Osteoblast (primary cell): ENCODE data around the gene BHLHA15. TPM values are rescaled to one million over a fixed set of nuclear protein-coding genes. Genes with fewer than 3 reads are reported as not detected.

ENCODE experiments used
- DNase-seq: peaks from one replicate; pipeline ENCODE4 v3.0.0; 2011; ENCODE audit warnings: low spot score, mixed read lengths; ENCODE audit not compliant: insufficient read length; ENCODE audit errors: missing footprints
- H2AFZ ChIP-seq: 2 replicates; pipeline ENCODE4 v1.6.0; 2011; ENCODE audit warnings: mild to moderate bottlenecking, low read length
- H3K27ac ChIP-seq: 2 replicates; pipeline ENCODE4 v1.5.1; 2011; ENCODE audit warnings: mild to moderate bottlenecking, low read depth, low read length, moderate library complexity
- H3K27me3 ChIP-seq: 2 replicates; pipeline ENCODE4 v1.6.0; 2012; ENCODE audit warnings: mild to moderate bottlenecking, control low read depth, inconsistent platforms, low read length, moderate library complexity; ENCODE audit not compliant: insufficient read depth
- H3K36me3 ChIP-seq: 2 replicates; pipeline ENCODE4 v1.5.1; 2011; ENCODE audit warnings: mild to moderate bottlenecking, low read length, control low read depth, moderate library complexity; ENCODE audit not compliant: insufficient read depth
- H3K4me1 ChIP-seq: 2 replicates; pipeline ENCODE4 v1.5.1; 2011; ENCODE audit warnings: mild to moderate bottlenecking, low read length, control low read depth, moderate library complexity; ENCODE audit not compliant: insufficient read depth
- H3K4me2 ChIP-seq: 2 replicates; pipeline ENCODE4 v1.6.0; 2011; ENCODE audit warnings: mild to moderate bottlenecking, low read length; ENCODE audit not compliant: insufficient read depth
- H3K4me3 ChIP-seq: fragments of 200-600 bp; sonication (generic); 3 replicates; pipeline ENCODE4 v1.5.1; 2012; ENCODE audit warnings: mild to moderate bottlenecking, low read length, inconsistent platforms; ENCODE audit not compliant: insufficient read depth
- H3K79me2 ChIP-seq: 2 replicates; pipeline ENCODE4 v1.6.0; 2012; ENCODE audit warnings: mild to moderate bottlenecking, low read length, control low read depth, inconsistent platforms; ENCODE audit not compliant: insufficient read depth
- H3K9me3 ChIP-seq: 2 replicates; pipeline ENCODE4 v1.5.1; 2011; ENCODE audit warnings: low read depth, low read length, control low read depth
- H4K20me1 ChIP-seq: 2 replicates; pipeline ENCODE4 v1.6.0; 2012; ENCODE audit warnings: mild to moderate bottlenecking, low read length, control low read depth; ENCODE audit not compliant: insufficient read depth
- CTCF ChIP-seq: IDR thresholded peaks from 2 replicates; pipeline ENCODE4 v1.5.1; 2011; ENCODE audit warnings: mild to moderate bottlenecking, low read depth, low read length, moderate library complexity; ENCODE audit errors: extremely low read depth
- total RNA-seq: library from RNA; depleted of rRNA; stranded (reverse); fragments of >200 nt; gene quantifications from 2 replicates; pipeline ENCODE4 v1.2.3, GENCODE V29; 2012

The BHLHA15 gene
- total RNA-seq, 1 donor = not detected

GRCh38 chr7:98193474-98194180 is 17.6 kb upstream of the BHLHA15 start:
- H4K20me1 ChIP-seq = no peaks in the 10 kb centered on the region
- H3K4me3 ChIP-seq = no peak overlapping the region
- no peaks in the 10 kb centered on the region for H3K9me3 ChIP-seq
- no peak overlapping the region for H3K4me2 ChIP-seq
- peaks cover 17% of the 10 kb centered on the region for H3K79me2 ChIP-seq
- H3K27ac ChIP-seq = no peak overlapping the region
- H2AFZ ChIP-seq = no peak overlapping the region
- H3K36me3 ChIP-seq = peaks cover 10% of the 10 kb centered on the region
- no peaks in the 10 kb centered on the region for H3K27me3 ChIP-seq
- H3K4me1 ChIP-seq = peaks cover 13% of the 10 kb centered on the region
- TF ChIP-seq CTCF = no peak
- peak; percentile 52 for DNase-seq

DNA sequence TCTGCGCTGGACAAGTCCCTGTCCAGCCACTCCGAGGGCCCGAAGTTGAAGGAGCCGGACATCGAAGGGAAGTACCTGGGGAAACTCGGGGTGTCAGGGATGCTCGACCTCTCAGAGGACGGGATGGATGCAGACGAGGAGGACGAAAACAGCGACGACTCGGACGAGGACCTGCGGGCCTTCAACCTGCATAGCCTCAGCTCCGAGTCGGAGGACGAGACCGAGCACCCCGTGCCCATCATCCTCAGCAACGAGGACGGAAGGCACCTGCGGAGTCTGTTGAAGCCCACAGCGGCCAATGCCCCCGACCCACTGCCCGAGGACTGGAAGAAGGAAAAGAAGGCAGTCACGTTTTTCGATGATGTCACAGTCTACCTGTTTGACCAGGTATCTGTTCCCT is 17.1 kb upstream of the BHLHA15 start:
- Histone ChIP-seq H4K20me1 (no peaks in the 10 kb centered on the region), H3K27me3 (no peaks in the 10 kb centered on the region), H3K36me3 (peaks cover 10% of the 10 kb centered on the region), H3K4me2 (no peak overlapping the region), H2AFZ (no peak overlapping the region), H3K9me3 (no peaks in the 10 kb centered on the region), H3K4me3 (no peak overlapping the region), H3K4me1 (peaks cover 13% of the 10 kb centered on the region), H3K27ac (no peak overlapping the region), H3K79me2 (peaks cover 17% of the 10 kb centered on the region)
- no peak for DNase-seq
- TF ChIP-seq CTCF = no peak

GRCh38 chr7:98194672-98195457 is 16.4 kb upstream of the BHLHA15 start:
- peak; percentile 87 for DNase-seq
- H3K36me3 ChIP-seq = peaks cover 10% of the 10 kb centered on the region
- TF ChIP-seq CTCF = no peak
- no peak overlapping the region for H2AFZ ChIP-seq
- peaks cover 13% of the 10 kb centered on the region for H3K4me1 ChIP-seq
- no peak overlapping the region for H3K4me3 ChIP-seq
- peak overlapping the region; percentile 5 for H3K4me2 ChIP-seq
- H3K27me3 ChIP-seq = no peaks in the 10 kb centered on the region
- H4K20me1 ChIP-seq = no peaks in the 10 kb centered on the region
- H3K9me3 ChIP-seq = no peaks in the 10 kb centered on the region
- H3K79me2 ChIP-seq = peaks cover 17% of the 10 kb centered on the region
- H3K27ac ChIP-seq = no peak overlapping the region
